Cardiac muscle cell (in vitro differentiated cells and primary cell): ENCODE data around the gene TOPORS. TPM values are rescaled to one million over a fixed set of nuclear protein-coding genes. Genes with fewer than 3 reads are reported as not detected.
A peak's percentile ranks its signal among the peaks of the same experiment; 100 is the strongest.
"Not testable (repeated sequence)": the region's sequence is repeated elsewhere in the genome, so short reads cannot be mapped to it uniquely, and the experiment has no call there.

Source experiments
- DNase-seq, 2 donors: peaks; one replicate each; pipeline versions ENCODE4 v3.0.0 to v3.0.0-alpha.2; 2010 to 2017; ENCODE audit warnings: low read depth in 1 of 2, low spot score in 1 of 2
- H3K27ac ChIP-seq: fragments of 200-600 bp; sonication (generic); 2 replicates; pipeline ENCODE4 v1.5.1; 2016
- H3K27me3 ChIP-seq: fragments of 200-600 bp; sonication (generic); 2 replicates; pipeline ENCODE4 v1.6.0; 2016; ENCODE audit warnings: control low read depth
- H3K36me3 ChIP-seq: fragments of 200-600 bp; sonication (generic); 2 replicates; pipeline ENCODE4 v1.5.1; 2016; ENCODE audit warnings: control low read depth
- H3K4me1 ChIP-seq: fragments of 200-600 bp; sonication (generic); 2 replicates; pipeline ENCODE4 v1.8.1; 2017; ENCODE audit warnings: low read depth, mild to moderate bottlenecking, mixed run types
- H3K4me3 ChIP-seq: fragments of 200-600 bp; sonication (generic); 2 replicates; pipeline ENCODE4 v1.5.1; 2016; ENCODE audit warnings: mild to moderate bottlenecking
- H3K9me3 ChIP-seq: fragments of 200-600 bp; sonication (generic); 2 replicates; pipeline ENCODE4 v1.5.1; 2017; ENCODE audit warnings: low read depth, mild to moderate bottlenecking, control low read depth
- CTCF ChIP-seq: IDR thresholded peaks from 2 replicates; pipeline ENCODE4 v1.5.1; 2012; ENCODE audit warnings: low read depth, mild to moderate bottlenecking, low read length
- polyA plus RNA-seq: library from polyadenylated mRNA; unstranded; fragments of >200 nt; fragmentation: Nextera tagmentation; extraction: Ambion mirVana; gene quantifications from 2 replicates; pipeline ENCODE4 v1.2.1, GENCODE V29; 2016
- total RNA-seq: library from RNA; depleted of rRNA; stranded (reverse); fragments of >200 nt; gene quantifications from 2 replicates; pipeline ENCODE4 v1.2.3, GENCODE V29; 2016

TOPORS gene
- total and polyA plus RNA-seq, 2 experiments from 2014 or later = 17.1 to 18.6 TPM

- no peaks in the 10 kb centered on the region for H3K36me3 ChIP-seq
- peaks cover 7% of the 10 kb centered on the region for H3K4me1 ChIP-seq
- no peaks in the 10 kb centered on the region for H3K27me3 ChIP-seq
- H3K27ac ChIP-seq = peak overlapping the region; percentile 96
- H3K4me3 ChIP-seq = peak overlapping the region; percentile 82
- TF ChIP-seq CTCF = peak; percentile 12
- H3K9me3 ChIP-seq = no peaks in the 10 kb centered on the region
- peak; percentile 18 to 35 for DNase-seq
Observed at GRCh38 chr9:32550150-32550561, 2.2 kb downstream of the TOPORS start.

- H3K9me3 ChIP-seq, H3K27me3 ChIP-seq, DNase-seq, H3K36me3 ChIP-seq, H3K4me1 ChIP-seq, H3K4me3 ChIP-seq, H3K27ac ChIP-seq: not testable (repeated sequence)
Observed at GRCh38 chr9:32548213-32548612, 4.2 kb downstream of the TOPORS start.

GRCh38 chr9:32545884-32546283 lies 6.5 kb downstream of the TOPORS start:
- Histone ChIP-seq H3K27me3 (no peaks in the 10 kb centered on the region), H3K4me1 (peaks cover 7% of the 10 kb centered on the region), H3K9me3 (no peaks in the 10 kb centered on the region), H3K36me3 (peaks cover 21% of the 10 kb centered on the region), H3K27ac (no peak overlapping the region), H3K4me3 (no peak overlapping the region)
- DNase-seq = no peak
- TF ChIP-seq CTCF = no peak

GRCh38 chr9:32543047-32543446 lies 9.3 kb downstream of the TOPORS start:
- H3K4me1 ChIP-seq = no peaks in the 10 kb centered on the region
- no peak overlapping the region for H3K4me3 ChIP-seq
- no peak for DNase-seq
- H3K36me3 ChIP-seq = peaks cover 30% of the 10 kb centered on the region
- H3K27me3 ChIP-seq = no peaks in the 10 kb centered on the region
- no peak for TF ChIP-seq CTCF
- H3K27ac ChIP-seq = no peak overlapping the region
- H3K9me3 ChIP-seq = no peaks in the 10 kb centered on the region

- no peaks in the 10 kb centered on the region for H3K9me3 ChIP-seq
- H3K4me3 ChIP-seq = no peak overlapping the region
- H3K27me3 ChIP-seq = no peaks in the 10 kb centered on the region
- DNase-seq = no peak
- H3K4me1 ChIP-seq = no peaks in the 10 kb centered on the region
- TF ChIP-seq CTCF = no peak
- H3K36me3 ChIP-seq = no peaks in the 10 kb centered on the region
- no peak overlapping the region for H3K27ac ChIP-seq
Observed at GRCh38 chr9:32533816-32534215, 18.6 kb downstream of the TOPORS start.

- no peaks in the 10 kb centered on the region for H3K27me3 ChIP-seq
- TF ChIP-seq CTCF = no peak
- H3K9me3 ChIP-seq = no peaks in the 10 kb centered on the region
- no peak overlapping the region for H3K4me3 ChIP-seq
- H3K36me3 ChIP-seq = no peaks in the 10 kb centered on the region
- DNase-seq = no peak
- no peaks in the 10 kb centered on the region for H3K4me1 ChIP-seq
- no peak overlapping the region for H3K27ac ChIP-seq
Observed at GRCh38 chr9:32533336-32533735, 19.1 kb downstream of the TOPORS start.
